ENCODE measurements around the gene TSHZ2.
A peak's percentile ranks its signal among the peaks of the same experiment; 100 is the strongest.
"Not testable (repeated sequence)": the region's sequence is repeated elsewhere in the genome, so short reads cannot be mapped to it uniquely, and the experiment has no call there.

TSHZ2 gene

GRCh38 chr20:53387983-53388675 is 416.0 kb downstream of the TSHZ2 start:
- no peak for DNase-seq (ENCODE audit: low spot score)

- DNase-seq (ENCODE audit: low spot score) = no peak
Measured at GRCh38 chr20:53389516-53390300, 417.6 kb downstream of the TSHZ2 start.

DNA sequence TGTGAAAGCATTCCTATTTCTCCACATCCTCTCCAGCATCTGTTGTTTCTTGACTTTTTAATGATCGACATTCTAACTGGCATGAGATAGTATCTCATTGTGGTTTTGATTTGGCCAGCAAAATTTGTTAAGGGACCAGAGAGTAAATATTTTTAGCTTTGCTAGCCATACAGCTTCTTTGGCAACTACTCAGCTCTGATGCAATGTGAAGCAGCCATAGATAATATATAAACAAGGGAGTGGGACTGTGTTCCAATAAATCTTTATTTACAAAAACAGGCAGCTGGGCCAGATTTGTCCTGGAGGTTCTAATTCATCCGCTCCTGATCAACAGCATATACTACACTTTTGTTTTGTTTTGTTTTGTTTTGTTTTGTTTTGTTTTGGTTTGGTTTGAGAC is 418.6 kb downstream of the TSHZ2 start:
- DNase-seq (ENCODE audit: low spot score) = no peak

DNA sequence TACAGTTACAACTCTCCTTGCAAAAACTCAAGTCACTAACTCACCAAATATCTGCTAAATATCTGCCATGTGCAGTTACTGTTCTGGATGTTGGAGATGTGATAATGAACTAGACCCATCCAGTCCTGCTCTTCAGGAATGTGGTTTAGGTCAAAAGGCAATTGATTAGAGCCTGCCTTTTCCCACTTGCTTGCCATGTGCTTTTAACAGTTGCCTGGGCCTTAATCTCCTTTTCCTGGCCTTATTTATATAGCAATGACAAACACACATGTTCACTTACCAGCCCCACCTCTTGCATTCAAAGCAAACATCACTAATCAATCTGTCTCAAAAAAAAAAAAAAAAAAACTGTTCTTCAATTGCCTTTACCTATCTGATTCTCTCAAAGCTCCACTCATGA is 422.3 kb downstream of the TSHZ2 start:
- DNase-seq (ENCODE audit: low spot score) = no peak

GRCh38 chr20:53395188-53395923 is 423.2 kb downstream of the TSHZ2 start:
- no peak for DNase-seq (ENCODE audit: low spot score)

DNA sequence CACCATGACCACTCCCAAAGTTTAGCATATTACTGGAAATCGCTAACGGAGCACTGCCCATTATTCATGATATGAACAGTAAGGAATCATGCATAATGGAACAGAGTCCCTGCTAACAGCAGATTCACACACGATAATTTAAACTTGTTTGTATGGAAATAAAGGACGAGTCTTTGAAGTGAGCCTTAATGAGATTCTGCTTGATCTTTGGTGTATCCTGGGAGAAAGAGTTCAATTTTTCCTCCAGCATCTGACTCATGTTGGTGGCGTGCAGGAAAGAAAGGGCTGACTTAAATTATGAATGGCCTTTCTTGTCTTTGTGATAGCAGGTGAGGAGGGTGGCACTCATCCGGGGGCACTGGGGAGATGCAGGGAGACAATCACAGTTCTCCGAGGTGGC is 426.9 kb downstream of the TSHZ2 start:
- DNase-seq (ENCODE audit: low spot score) = no peak

- no peak for DNase-seq (ENCODE audit: low spot score)
Measured at GRCh38 chr20:53399592-53400335, 427.6 kb downstream of the TSHZ2 start.

DNA sequence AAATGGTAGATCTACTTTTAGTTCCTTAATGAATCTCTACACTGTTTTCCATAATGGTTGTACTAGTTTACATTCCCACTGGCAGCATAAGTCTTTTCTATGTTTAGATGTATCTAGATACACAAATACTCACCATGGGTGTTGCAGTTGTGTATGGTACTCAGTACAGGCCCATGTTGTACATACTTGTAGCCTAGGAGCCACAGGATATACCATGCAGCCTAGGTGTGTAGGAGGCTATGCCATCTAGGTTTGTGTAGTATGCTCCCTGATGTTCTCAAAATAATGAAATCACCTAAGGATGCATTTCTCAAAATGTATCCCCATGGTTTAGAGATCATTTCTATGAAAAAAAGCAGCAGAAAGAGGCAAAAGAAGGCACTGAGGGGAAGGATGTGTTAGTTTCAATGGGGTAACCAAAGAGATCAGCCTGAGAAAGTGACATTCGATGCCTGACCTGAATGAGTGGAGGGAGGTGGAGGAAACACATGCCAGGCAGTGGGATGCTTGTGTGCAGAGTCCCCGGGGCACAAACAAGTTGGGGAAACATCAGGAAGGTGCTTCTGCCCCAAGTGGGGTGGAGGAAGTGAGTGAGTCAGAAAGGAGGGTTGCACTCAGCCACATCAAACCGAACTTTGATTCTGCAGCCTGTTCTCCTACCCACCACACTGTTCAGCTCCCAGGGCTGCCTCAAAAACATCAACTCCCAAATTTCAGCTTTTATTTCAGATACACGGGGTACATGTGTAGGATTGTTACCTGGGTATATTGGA is 430.3 kb downstream of the TSHZ2 start:
- DNase-seq (ENCODE audit: low spot score) = no peak

GRCh38 chr20:53403029-53403428 is 430.9 kb downstream of the TSHZ2 start:
- no peak for DNase-seq (ENCODE audit: low spot score)

GRCh38 chr20:53405139-53405538 is 433.0 kb downstream of the TSHZ2 start:
- no peak for DNase-seq (ENCODE audit: low spot score)

- no peak for DNase-seq (ENCODE audit: low spot score)
Measured at GRCh38 chr20:53406580-53406979, 434.4 kb downstream of the TSHZ2 start.

DNA sequence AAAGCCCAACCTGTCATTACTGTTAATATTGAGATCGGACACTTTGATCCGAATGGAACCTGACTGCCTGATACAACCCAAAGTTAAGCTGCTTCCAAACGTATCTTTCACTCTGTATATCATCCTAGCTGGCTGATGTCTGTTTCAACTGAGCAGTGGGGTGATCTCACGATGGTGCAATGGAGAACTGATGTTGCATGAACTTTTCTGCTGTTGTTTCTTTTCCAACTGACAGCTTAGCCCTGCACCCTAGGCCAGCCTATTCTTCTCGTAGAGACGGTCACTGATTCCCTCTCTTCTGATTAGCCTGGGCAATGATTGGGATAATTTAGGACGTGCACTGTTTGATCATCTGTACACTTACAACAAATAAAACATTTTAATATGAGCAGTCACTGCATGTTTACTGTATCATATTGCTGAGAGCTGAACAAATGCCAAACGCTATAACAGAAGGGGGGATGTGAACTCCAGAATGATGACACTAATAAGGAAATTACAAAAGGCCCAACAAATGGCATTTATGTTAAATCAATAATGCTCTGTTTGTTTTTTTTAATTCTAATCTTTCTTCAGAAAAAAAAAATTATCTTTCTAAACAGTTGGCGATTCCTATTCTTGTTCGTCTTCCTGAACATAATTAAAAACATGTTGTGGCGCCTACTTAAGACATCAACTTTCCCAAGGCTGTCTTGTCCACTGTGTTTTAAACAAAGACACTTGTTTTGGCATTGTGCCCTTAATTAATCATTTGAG is 436.7 kb downstream of the TSHZ2 start:
- no peak for DNase-seq (ENCODE audit: low spot score)

- DNase-seq (ENCODE audit: low spot score) = no peak
Measured at GRCh38 chr20:53409447-53409717, 437.2 kb downstream of the TSHZ2 start.

DNA sequence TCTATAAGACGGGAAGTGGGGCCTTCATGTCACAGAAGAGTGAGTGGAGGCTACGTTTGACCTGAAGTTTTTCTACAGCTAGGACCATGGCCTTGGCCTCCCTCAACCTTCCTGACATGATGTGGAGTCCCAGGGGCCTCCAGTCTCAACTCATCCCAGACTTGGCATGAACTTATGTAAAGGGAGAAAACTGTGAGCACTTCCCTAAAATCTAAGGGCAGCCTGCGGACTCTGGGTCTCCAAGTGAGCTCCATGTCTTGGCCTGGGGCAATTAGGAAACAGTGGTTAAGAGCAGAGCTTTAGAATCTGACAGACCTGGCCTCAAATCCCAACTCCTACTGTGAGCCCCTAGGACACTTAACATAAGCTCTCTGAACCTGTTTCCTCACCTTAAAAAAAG is 439.0 kb downstream of the TSHZ2 start:
- no peak for DNase-seq (ENCODE audit: low spot score)

DNA sequence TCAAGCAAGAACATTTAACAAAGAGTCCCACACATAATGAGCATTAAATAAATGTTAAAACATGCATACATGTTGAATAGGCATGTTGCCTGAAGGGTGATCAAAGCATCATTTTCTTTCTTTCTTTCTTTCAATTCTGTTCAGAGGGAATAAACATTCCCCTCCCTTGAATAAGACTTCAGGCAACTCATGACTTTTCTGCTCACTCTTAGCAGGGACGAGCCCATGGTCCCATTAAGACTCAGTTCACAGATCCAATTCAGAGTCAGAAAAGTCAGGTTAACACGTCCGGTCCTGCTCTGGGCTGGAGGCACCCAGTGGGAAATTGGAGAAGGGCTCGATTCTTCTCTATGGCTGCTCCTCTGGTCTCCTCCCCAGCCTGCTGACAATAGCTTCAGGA is 439.7 kb downstream of the TSHZ2 start:
- no peak for DNase-seq (ENCODE audit: low spot score)

DNA sequence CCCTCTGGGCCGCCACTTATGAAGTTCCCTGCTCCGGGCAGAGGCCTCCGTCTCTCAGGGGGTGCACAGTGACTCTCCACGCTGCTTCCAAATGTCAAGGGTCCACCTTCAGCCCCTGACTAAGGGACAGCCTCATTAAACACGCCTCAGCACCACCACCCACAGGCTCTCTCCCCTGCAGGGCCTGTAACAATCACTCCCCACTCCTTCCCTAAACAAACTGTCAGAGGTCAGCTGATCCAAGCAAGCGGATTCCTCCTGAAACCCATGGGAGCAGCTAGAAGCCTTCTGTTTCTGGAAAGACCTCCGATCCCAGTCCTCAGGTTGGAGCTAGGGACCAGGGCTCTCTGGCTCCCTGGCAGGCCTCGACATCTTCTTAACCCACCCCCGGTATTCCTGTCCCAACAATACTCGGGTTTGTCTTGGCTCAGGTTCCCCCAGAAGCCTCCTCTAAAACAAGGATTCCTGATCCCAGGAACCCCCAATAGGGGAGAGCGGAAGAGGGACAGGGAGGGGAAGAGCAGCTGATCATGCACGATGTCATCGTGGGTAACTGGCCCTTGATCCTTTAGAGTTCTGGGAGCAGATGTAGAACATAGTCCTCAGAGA is 440.5 kb downstream of the TSHZ2 start:
- DNase-seq (ENCODE audit: low spot score) = no peak

- peak; percentile 79 for DNase-seq (ENCODE audit: low spot score)
Measured at GRCh38 chr20:53413186-53413631, 441.1 kb downstream of the TSHZ2 start.

DNA sequence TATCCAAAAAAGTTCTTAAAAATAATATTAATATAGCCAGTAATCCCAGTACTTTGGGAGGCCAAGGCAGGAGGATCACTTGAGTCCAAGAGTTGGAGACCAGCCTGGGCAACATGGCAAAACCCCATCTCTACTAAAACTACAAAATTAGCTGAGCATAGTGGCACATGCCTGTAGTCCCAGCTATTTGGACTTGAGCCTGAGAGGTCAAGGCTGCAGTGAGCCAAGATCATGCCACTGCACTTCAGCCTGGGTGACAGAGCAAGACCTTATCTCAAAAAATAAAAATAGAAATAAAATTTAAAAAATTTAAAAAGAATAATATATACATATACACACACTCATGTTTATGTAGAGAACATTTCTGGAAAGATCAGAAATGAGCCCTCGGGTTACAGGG is 441.7 kb downstream of the TSHZ2 start:
- DNase-seq (ENCODE audit: low spot score) = not testable (repeated sequence)

GRCh38 chr20:53419693-53420460 is 447.7 kb downstream of the TSHZ2 start:
- no peak for DNase-seq (ENCODE audit: low spot score)

DNA sequence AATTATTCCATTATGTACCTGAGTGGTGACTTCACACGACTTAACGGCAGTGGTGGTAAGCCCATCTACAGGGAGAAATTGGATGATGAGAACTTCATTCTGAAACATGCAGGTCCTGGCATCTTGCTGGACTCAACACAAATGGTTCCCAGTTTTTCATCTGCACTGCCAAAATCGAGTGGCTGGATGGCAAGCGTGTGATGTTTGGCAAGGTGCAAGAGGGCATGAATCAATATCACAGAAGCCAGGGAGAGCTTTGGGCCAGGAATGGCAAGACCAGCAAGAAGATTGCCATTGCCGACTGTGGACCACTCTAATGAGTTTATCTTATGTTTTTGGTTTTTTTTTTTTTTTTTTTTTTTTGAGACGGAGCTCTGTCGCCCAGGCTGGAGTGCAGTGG is 449.2 kb downstream of the TSHZ2 start:
- DNase-seq (ENCODE audit: low spot score) = no peak

All from germinal center (tissue), 1 donor.